ENCODE measurements around the gene PPP1R9B.

The PPP1R9B gene

GRCh38 chr17:50173335-50173941 lies 23.0 kb upstream of the PPP1R9B start:
- FAIRE-seq: no peak
- TF ChIP-seq POLR2A (IDR thresholded peaks at IDR 0.05; ENCODE audit: low read depth, low read length): peak; percentile 27
- DNase-seq (ENCODE audit: insufficient read length, low spot score): peak; percentile 94

GRCh38 chr17:50172936-50173334 lies 22.5 kb upstream of the PPP1R9B start:
- DNase-seq (ENCODE audit: insufficient read length, low spot score) (no peak), FAIRE-seq (no peak)
- TF ChIP-seq POLR2A (IDR thresholded peaks at IDR 0.05; ENCODE audit: low read depth, low read length): no peak

GRCh38 chr17:50172130-50172529 lies 21.7 kb upstream of the PPP1R9B start:
- TF ChIP-seq POLR2A (IDR thresholded peaks at IDR 0.05; ENCODE audit: low read depth, low read length): no peak
- DNase-seq (ENCODE audit: insufficient read length, low spot score): no peak
- no peak for FAIRE-seq

GRCh38 chr17:50171371-50172071 lies 21.0 kb upstream of the PPP1R9B start:
- TF ChIP-seq POLR2A (IDR thresholded peaks at IDR 0.05; ENCODE audit: low read depth, low read length): no peak
- FAIRE-seq (no peak), DNase-seq (ENCODE audit: insufficient read length, low spot score) (no peak)

GRCh38 chr17:50170662-50171370 lies 20.3 kb upstream of the PPP1R9B start:
- no peak for FAIRE-seq
- no peak for TF ChIP-seq POLR2A (IDR thresholded peaks at IDR 0.05; ENCODE audit: low read depth, low read length)
- no peak for DNase-seq (ENCODE audit: insufficient read length, low spot score)

- DNase-seq (ENCODE audit: insufficient read length, low spot score) (no peak), FAIRE-seq (no peak)
- TF ChIP-seq POLR2A (IDR thresholded peaks at IDR 0.05; ENCODE audit: low read depth, low read length): no peak
These were observed 19.5 kb upstream of the PPP1R9B start for GRCh38 chr17:50169881-50170459.

- FAIRE-seq (no peak), DNase-seq (ENCODE audit: insufficient read length, low spot score) (peak; percentile 60)
- no peak for TF ChIP-seq POLR2A (IDR thresholded peaks at IDR 0.05; ENCODE audit: low read depth, low read length)
These were observed 18.8 kb upstream of the PPP1R9B start for GRCh38 chr17:50169121-50169764.

GRCh38 chr17:50168319-50168718 lies 17.8 kb upstream of the PPP1R9B start:
- TF ChIP-seq POLR2A (IDR thresholded peaks at IDR 0.05; ENCODE audit: low read depth, low read length): no peak
- DNase-seq (ENCODE audit: insufficient read length, low spot score): no peak
- no peak for FAIRE-seq

- no peak for TF ChIP-seq POLR2A (IDR thresholded peaks at IDR 0.05; ENCODE audit: low read depth, low read length)
- no peak for DNase-seq (ENCODE audit: insufficient read length, low spot score)
- no peak for FAIRE-seq
These were observed 16.9 kb upstream of the PPP1R9B start for GRCh38 chr17:50167371-50167770.

- FAIRE-seq: no peak
- DNase-seq (ENCODE audit: insufficient read length, low spot score): no peak
- TF ChIP-seq POLR2A (IDR thresholded peaks at IDR 0.05; ENCODE audit: low read depth, low read length): no peak
These were observed 16.2 kb upstream of the PPP1R9B start for GRCh38 chr17:50166518-50167181.

GRCh38 chr17:50165867-50166517 lies 15.5 kb upstream of the PPP1R9B start, which contains the start of gene SGCA:
Gene SGCA, plus strand, starts transcription at chr17:50166005. Its CDS starts 36 bp downstream, at chr17:50166041.
- no peak for TF ChIP-seq POLR2A (IDR thresholded peaks at IDR 0.05; ENCODE audit: low read depth, low read length)
- DNase-seq (ENCODE audit: insufficient read length, low spot score) (no peak), FAIRE-seq (no peak)

GRCh38 chr17:50165466-50165865 lies 15.0 kb upstream of the PPP1R9B start:
- no peak for DNase-seq (ENCODE audit: insufficient read length, low spot score)
- no peak for TF ChIP-seq POLR2A (IDR thresholded peaks at IDR 0.05; ENCODE audit: low read depth, low read length)
- no peak for FAIRE-seq

GRCh38 chr17:50165066-50165465 lies 14.6 kb upstream of the PPP1R9B start:
- DNase-seq (ENCODE audit: insufficient read length, low spot score): no peak
- no peak for FAIRE-seq

More at GRCh38 chr17:50165066-50165465, 14.6 kb upstream of the PPP1R9B start:
- TF ChIP-seq POLR2A (IDR thresholded peaks at IDR 0.05; ENCODE audit: low read depth, low read length): no peak

All from H54 (cell line).